GM12864 (cell line): ENCODE results near the gene EVA1B.

Source experiments
- DNase-seq: peaks from one replicate; pipeline ENCODE4 v3.0.0-alpha.2; 2011; ENCODE audit warnings: low read depth
- H3K4me3 ChIP-seq: 2 replicates; pipeline ENCODE4 v1.5.1; 2011; ENCODE audit warnings: mild to moderate bottlenecking, low read depth, low read length, control low read depth
- CTCF ChIP-seq: IDR thresholded peaks from 2 replicates; pipeline ENCODE4 v1.5.1; 2011; ENCODE audit warnings: low read depth, mild to moderate bottlenecking, moderate library complexity, low read length, control low read depth, inconsistent platforms; ENCODE audit errors: missing control alignments

EVA1B gene

GRCh38 chr1:36300526-36300925, 22.9 kb downstream of the EVA1B start:
- no peak for DNase-seq
- no peak for TF ChIP-seq CTCF
- H3K4me3 ChIP-seq, result no peak overlapping the region

- H3K4me3 ChIP-seq, result no peak overlapping the region
- no peak for TF ChIP-seq CTCF
- DNase-seq, result no peak
Measured at GRCh38 chr1:36298640-36299039, 24.8 kb downstream of the EVA1B start.

- no peak overlapping the region for H3K4me3 ChIP-seq
- no peak for DNase-seq
- TF ChIP-seq CTCF, result no peak
Measured at GRCh38 chr1:36297062-36297461, 26.4 kb downstream of the EVA1B start.

DNA sequence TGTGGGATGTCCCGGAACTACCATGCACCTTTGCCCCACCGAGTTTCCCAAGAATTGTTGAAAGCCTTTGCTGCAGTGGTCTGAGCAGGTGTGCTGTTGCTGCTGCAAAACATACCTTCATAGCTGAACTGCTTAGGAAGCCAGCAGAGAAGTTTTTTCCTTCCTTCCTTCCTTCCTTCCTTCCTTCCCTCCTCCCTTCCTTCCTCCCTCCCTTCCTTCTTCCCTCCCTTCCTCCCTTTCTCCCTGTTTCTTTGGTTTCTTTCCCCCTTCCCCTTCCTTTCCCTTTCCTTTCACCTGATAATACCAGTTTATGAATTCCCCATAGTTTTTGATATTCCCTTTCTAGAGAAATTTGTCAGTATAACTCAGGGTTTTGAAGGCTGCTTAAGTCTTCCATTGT, 28.1 kb downstream of the EVA1B start:
- no peak overlapping the region for H3K4me3 ChIP-seq
- TF ChIP-seq CTCF, result no peak
- no peak for DNase-seq

DNA sequence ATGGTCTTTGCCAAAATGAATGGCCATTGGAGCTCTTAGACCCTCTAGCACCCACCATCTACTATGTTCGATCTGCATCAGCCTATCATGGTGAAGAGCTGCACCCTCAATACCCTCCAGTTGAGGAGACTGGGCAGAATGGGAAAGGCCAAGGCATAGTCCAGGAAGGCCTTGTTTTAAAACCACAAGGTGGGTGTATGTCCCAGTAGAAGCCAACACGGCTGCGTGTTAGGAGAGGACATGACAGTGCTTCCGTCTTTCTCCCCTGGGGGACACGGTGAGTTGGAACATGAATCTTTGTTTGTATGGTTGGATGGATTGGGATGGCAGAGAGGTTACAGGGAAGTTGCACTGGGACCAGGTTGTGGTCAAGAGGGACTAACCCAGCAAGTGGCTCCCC, 35.9 kb downstream of the EVA1B start:
- H3K4me3 ChIP-seq, result no peak overlapping the region
- no peak for DNase-seq
- TF ChIP-seq CTCF, result no peak

GRCh38 chr1:36286802-36287201, 36.6 kb downstream of the EVA1B start:
- no peak for DNase-seq
- no peak overlapping the region for H3K4me3 ChIP-seq
- no peak for TF ChIP-seq CTCF

DNA sequence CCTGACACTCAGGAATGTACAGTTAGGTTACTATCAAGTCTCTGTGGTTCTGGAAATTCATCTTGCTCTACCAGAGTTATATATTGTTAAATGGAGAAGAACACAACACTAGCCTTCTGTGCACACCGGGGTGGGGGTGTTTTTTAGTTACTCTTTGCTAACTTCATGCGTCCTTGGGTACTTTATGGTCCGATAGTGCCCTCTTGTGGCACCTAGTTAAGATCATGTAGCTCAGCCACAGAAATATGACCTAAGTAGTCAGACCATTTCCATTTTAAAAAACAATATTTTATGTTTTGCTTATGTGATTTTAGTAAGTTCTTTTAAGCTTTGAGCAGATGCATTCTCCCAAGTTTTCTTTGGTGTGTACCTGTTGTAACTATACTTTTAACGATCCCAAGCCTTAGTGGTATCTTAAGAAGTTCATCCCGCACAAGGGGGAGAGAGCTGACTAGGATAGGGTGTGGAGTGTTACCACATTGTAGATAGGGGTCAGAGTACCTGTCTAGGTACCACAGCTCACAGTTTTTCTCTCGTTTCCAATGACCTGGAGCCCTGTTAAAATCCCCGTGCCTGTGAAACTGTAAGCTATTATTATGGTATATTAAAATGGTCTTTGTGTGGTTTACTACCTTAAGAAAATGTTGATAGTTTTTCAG, 37.9 kb downstream of the EVA1B start:
- DNase-seq, result peak; percentile 78
- TF ChIP-seq CTCF, result peak; percentile 61
- H3K4me3 ChIP-seq, result no peak overlapping the region
